Measurements from ENCODE around the gene SYT12.
"Not testable (repeated sequence)": the region's sequence is repeated elsewhere in the genome, so short reads cannot be mapped to it uniquely, and the experiment has no call there.

The SYT12 gene

GRCh38 chr11:67022961-67023956, at the start of gene SYT12:
TSS of gene SYT12 (plus strand) at chr11:67023134. CDS start at chr11:67030145, 7,011 bp downstream.
- peak; percentile 8 to 29 for DNase-seq

DNA sequence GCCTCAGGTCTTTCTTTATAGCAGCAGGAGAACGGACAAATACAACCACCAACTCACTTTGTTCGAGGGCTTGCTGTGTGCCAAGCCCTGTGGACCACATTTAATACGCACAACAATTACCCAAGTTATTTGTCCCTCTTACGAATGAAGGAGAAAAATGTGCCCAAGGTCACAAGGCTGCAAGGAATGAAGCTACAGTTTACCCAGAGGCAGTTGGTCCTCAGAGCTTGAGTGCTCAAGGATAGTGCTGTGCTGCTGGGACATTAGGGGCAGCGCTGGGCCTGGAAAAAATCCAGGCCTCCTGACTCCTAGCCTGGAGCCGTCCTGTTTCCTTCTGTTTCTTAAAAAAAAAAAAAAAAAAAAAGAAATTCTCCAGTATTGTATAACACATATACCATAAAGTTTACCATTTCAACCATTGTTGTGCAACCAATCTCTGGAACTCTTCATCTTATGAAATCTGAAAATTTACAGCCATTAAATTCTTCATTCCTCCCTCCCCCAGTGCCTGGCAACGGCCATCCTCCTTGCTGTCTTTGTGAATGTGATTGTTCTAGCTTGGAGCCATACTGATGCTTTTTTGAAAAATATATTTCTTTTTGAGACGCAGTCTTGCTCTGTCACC, 48.9 kb upstream of the SYT12 start:
- DNase-seq = no peak

DNA sequence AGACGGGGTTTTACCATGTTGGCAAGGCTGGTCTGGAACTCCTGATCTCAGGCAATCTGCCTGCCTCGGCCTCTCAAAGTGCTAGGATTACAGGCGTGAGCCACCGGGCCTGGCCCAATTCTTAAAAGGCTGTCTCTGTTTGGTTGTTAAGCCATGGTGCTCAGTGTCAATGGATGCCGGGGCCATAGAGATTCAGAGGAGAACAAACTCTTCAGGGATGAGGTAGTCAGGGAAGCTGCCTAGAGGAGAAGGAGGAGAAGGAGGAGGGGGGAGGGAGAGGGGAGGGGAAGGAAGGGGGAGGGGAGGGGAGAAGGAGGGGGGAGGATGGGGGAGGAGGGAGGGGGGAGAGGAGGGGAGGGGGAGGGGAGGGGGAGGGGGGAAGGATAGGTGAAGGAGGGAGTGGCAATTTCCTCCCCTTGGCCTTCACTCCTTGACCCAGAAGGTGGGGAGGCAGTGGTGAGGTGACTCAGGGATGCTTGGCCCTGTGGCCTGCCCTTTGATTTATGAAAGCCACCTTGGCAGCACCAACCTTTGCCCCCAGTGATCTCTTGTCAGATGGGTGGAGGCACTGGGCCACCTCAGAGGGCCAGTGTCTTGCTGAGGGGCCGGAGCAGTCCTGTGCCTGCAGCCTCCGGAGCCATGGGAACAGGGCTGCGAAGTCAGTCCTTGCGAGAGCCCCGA, 48.1 kb upstream of the SYT12 start, which contains the start of gene C11orf86:
C11orf86 (plus strand) TSS at position 581 of the 681 bp plus-strand sequence; CDS start at position 640, 59 bp downstream.
- DNase-seq = no peak

DNA sequence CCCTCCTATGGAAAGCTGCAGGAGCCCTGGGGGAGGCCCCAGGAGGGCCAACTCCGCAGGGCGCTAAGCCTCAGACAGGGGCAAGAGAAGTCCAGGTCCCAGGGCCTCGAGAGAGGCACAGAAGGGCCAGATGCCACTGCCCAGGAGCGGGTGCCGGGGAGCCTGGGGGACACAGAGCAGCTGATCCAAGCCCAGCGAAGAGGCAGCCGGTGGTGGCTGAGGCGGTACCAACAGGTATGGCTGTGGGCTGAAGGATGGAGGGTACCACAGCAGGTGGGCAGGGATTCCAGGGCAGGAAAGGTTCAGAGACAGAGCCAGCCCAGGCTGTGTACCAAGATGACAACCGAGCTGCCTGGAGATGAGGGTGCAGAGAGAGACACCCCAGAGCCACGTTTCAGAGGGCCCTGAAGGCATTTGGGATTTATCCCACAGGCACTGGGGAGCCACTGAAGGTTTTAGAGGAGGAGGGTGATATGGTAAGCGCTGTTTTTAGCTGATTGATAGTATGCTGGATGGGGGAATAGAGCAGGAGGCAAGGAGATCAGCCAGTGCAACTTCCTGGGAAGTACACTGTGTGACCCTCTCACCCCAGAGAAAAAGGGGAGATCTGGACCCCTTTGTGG, 47.4 kb upstream of the SYT12 start:
- DNase-seq = no peak

DNA sequence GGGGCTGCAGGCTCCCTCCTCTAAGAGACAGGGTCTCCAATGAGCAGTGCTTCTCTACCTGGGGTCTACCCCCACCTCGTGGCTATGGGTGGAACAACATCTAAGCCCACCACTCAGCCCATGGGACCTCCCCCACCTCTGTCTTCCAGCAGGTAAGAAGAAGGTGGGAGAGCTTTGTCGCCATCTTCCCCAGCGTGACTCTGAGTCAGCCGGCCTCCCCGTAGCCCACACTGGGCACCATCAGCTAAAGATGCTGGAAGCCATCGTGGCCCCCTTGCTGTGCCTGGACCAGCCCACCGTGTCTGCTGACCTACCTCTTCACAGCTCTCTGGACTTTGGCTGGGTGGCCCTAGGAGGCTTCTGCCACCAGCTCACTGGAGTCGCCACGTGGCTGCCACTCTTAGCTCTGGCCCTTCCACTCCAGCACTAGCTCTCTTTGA, 46.9 kb upstream of the SYT12 start:
- DNase-seq = peak; percentile 11 to 27

DNA sequence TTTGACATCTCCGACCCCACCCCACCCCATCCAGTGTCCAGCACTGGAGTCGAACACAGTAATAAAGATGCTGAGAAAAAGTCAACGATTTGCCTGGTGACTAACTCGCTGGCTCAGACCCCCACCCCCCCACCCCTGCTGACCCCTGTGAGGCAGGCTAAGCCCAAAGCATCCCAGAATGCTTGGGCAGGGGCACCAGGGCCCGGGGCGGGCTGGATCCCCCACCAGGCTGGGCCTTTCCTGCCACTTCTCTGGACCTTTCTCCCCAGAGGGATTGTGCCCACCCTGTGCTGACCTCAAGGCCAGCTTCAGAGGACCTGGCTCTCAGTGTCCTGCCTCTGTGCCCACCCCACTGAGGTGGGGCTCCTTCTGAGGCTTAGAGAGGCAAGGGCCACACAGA, 46.0 kb upstream of the SYT12 start:
- no peak for DNase-seq

DNA sequence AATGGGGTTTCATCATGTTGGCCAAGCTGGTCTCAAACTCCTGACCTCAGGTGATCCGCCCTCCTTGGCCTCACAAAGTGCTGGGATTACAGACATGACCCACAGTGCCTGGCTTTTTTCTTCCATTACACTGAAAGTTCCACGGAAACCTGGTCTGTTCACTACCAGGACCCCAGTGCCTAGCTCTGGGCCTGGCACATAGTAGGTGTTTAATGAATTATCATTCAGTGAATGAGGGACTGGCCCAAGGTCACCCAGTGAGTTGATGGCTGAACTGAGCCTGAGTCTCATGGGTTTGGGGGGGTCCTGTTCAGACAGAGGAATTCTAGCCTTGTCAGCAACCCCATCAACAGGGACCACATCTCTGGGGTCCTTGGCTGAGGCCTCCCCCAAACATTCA, 44.7 kb upstream of the SYT12 start:
- DNase-seq = no peak

DNA sequence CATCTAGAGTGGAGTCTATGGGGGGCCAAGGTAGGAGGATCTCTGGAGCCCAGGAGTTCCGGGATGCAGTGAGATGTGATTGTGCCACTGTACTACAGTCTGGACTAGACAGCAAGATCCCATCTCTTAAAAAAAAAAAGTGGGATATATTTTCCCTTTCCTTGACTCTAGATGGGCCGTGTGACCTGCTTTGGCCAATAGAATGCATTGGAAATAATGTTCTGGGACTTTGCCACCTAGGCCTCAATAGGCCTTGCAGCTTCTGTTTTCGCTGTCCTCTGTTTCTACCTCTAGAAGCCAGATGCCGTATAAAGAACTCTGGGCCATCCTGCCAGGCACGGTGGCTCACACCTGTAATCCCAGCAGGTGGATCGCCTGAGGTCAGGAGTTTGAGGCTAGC, 44.2 kb upstream of the SYT12 start:
- no peak for DNase-seq

DNA sequence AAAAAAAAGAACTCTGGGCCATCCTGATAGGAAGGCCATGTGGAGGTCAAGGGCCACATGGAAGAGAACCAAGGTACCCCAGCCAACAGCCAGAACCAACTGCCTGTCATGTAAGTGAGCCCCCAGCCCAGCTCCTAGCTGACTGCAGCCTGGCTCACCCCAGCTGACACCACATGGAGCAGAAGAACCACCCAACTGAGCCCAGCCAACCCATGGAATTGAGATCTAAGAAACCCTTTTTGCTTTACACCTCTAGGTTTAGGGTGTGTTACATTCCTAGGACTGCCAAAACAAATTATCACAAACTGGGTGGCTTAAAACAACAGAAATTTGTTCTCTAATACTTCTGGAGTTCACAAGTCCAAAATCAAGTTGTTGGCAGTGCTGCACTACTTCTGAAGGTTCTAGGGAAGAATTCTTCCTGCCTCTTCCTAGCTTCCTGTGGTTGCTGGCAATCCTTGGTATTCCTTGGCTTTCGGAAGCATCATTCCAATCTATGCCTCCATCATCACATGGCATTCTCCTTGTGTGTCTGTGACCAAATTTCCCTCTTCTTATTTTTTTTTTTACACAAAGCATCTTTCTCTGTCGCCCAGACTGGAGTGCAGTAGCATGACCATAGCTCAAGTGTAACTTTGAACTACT, 43.5 kb upstream of the SYT12 start:
- no peak for DNase-seq

GRCh38 chr11:66981976-66982578, 40.9 kb upstream of the SYT12 start:
- no peak for DNase-seq

DNA sequence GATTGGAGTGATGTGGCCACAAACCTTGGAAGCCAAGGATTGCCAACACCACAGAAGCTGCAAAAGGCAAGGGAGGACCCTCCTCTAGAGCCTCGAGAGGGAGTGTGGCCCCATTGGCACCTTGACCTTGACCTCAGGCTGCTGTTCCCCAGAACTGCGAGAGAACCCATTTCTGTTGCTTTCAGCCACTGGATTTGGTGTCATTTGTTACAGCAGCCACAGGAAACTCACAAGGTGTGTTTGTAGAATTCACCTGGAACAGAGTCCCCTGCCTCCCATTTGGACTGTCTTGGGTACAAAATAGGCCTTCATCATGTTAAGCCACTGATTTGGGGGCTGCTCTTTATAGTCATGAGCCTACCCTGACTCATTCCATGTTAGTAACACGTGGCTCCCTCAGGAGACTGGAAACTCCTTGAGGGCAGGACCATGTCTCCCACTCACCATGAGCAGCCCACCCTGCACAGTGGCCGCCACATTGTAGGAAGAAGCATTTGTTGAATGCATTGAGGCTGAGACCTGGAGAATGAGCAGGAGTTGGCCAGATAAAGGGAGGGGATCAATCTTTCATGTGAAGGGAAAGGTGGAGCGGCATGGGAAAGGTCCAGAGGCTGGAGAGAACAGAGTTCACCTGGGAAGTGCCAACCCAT, 39.5 kb upstream of the SYT12 start:
- DNase-seq = no peak

GRCh38 chr11:66985508-66986177, 37.3 kb upstream of the SYT12 start:
- DNase-seq = no peak

GRCh38 chr11:66986178-66986545, 36.8 kb upstream of the SYT12 start:
- DNase-seq = no peak

DNA sequence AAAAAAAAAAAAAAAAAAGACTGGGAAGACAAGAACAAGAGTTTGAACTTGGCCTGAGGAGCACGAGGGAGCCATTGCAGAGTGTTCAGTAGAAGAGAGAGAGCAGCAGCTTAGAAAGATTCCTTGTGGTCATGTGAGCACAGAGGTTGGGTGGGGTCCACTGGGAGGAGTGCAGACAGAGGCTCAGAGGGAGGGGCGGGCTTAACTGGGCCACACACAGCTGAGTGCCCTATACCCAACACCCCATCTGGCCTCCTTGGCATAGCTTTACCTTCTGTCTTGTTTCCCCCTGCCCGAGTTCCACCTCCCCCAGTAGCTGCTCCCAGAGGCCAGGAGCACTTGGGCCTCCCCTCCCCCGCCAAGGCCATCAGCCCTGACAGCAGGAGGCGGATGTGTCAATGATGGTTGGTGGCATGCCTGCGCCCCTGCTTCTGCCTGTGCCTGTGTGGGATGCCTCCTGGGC, 35.7 kb upstream of the SYT12 start:
- no peak for DNase-seq

GRCh38 chr11:66987924-66988637, 34.9 kb upstream of the SYT12 start:
- no peak for DNase-seq

DNA sequence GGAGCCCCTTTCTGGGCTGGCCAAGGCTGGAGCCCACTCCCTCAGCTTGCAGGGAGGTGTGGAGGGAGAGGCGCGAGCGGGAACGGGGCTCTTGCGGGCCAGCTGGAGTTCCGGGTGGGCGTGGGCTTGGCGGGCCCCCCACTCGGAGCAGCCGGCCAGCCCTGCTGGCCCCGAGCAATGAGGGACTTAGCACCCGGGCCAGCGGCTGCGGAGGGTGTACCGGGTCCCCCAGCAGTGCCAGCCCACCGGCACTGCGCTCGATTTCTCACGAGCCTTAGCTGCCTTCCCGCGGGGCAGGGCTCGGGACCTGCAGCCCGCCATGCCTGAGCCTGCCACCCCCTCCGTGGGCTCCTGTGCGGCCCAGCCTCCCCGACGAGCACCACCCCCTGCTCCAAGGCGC, 34.2 kb upstream of the SYT12 start:
- not testable (repeated sequence) for DNase-seq

DNA sequence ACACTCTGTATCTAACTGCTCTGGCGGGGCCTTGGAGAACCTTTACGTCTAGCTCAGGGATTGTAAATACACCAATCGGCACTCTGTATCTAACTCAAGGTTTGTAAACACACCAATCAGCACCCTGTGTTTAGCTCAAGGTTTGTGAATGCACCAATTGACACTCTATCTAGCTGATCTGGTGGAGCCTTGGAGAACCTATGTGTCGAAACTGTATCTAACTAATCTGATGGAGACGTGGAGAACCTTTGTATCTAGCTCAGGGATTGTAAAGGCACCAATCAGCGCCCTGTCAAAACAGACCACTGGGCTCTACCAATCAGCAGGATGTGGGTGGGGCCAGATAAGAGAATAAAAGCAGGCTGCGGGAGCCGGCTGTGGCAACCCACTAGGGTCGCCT, 33.6 kb upstream of the SYT12 start:
- not testable (repeated sequence) for DNase-seq

DNA sequence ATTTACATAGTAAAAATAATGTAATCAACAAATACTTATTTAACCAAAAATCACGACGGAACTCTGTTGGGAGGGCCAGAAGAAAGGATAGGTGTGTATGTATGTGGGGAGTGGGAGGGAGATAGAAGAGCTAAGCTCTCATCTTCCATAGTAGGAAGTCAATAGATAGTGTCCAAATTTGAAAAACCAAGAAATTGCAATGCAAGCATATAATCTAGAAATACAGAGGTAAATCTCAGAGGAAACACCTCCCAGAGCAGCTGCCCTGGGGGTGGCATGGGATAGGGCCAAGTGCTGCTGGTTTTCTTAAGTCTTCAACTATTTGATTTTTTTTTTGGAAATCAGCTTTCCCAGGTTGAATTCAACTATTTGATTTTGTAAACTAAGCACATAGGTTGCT, 30.9 kb upstream of the SYT12 start:
- DNase-seq = no peak

DNA sequence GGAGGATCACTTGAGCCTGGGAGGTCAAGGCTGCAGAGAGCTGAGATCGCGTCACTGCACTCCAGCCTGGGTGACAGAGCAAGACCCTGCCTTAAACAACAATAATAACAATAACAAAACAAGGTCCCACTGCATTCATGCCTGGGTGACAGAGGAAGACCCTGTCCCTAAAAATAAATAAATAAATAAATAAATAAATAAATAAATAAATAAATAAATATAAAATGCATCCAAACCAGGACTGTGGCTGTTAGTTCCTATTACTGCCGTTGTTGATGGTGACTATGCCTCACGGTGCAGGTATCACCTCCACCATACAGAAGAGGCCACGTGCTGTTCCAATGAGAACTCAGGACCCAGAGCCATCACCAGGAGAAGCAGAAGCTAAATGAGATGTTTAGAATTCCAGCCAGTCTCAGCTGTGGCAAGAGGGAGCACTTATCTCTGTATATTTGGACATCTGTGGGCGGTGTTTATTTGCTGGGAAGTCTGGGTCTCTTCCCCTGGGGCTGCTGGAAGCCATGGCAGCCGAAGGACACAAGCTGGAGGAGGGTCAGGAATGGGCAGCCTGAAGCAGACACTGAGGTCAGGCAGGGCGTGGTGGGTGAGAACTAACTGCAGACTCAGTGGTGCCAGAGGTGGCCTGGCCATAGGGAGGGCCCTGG, 26.2 kb upstream of the SYT12 start:
- no peak for DNase-seq
